A549 (cell line): ENCODE measurements around the gene BLMH. TPM values are rescaled to one million over a fixed set of nuclear protein-coding genes. Genes with fewer than 3 reads are reported as not detected.

Source experiments
- ATAC-seq, 2 experiments: fragments of 200-7000 bp in 1 of 2; fragments of >200 bp in 1 of 2; cut with Nextera tagmentation in 1 of 2; cut with Tn5 transposase in 1 of 2; 3 replicates each; pipeline versions ENCODE4 v1.8.0 to v1.9.1; 2018 to 2020; ENCODE audit warnings: mild to moderate bottlenecking in 1 of 2, moderate library complexity in 1 of 2
- CTCF ChIA-PET: fragments of 300-600 bp; sonication (Branson Sonifier 250); formaldehyde crosslinking; extraction: SDS; loops from one replicate; lab custom pipeline; 2021; ENCODE audit warnings: antibody characterized with exemption, inconsistent platforms; lab: Yijun Ruan, JAX
- POLR2A ChIA-PET: fragments of 350-600 bp; formaldehyde crosslinking; extraction: SDS; loops from one replicate; lab custom pipeline; 2021; ENCODE audit warnings: antibody characterized with exemption, inconsistent platforms; lab: Yijun Ruan, JAX
- DNase-seq, 2 experiments: peaks; one replicate each; pipeline versions ENCODE4 v3.0.0 to v3.0.0-alpha.2; 2011 to 2016; ENCODE audit warnings: low read depth in 1 of 2, low spot score in 1 of 2
- FAIRE-seq: peaks from 2 replicates; lab custom pipeline; 2011; peaks lifted over from hg19 to GRCh38; lab: Jason Lieb, UNC
- H3K27ac ChIP-seq, 2 experiments: fragments of >200 bp; sonication (Bioruptor Twin); formaldehyde crosslinking; 3 replicates each; pipeline ENCODE4 v1.5.1; 2016 to 2017
- H3K4me1 ChIP-seq: fragments of >200 bp; sonication (Bioruptor Twin); formaldehyde crosslinking; 3 replicates; pipeline ENCODE4 v1.6.1; 2016
- H3K4me2 ChIP-seq: fragments of >200 bp; sonication (Bioruptor Twin); formaldehyde crosslinking; 3 replicates; pipeline ENCODE4 v1.6.1; 2016
- H3K4me3 ChIP-seq: fragments of >200 bp; sonication (Bioruptor Twin); formaldehyde crosslinking; 3 replicates; pipeline ENCODE4 v1.5.1; 2016
- H3K9me3 ChIP-seq: fragments of >200 bp; sonication (Bioruptor Twin); formaldehyde crosslinking; 3 replicates; pipeline ENCODE4 v1.6.1; 2016
- BHLHE40 ChIP-seq: IDR thresholded peaks from 2 replicates; pipeline ENCODE4 v1.6.1; 2012; ENCODE audit warnings: low read depth, low read length, inconsistent platforms
- CBX8 ChIP-seq: fragments of 200-600 bp; sonication (generic); IDR thresholded peaks from 2 replicates; pipeline ENCODE4 v1.6.1; 2016
- EHF ChIP-seq: fragments of 250-450 bp; sonication (Bioruptor Pico); IDR thresholded peaks from 2 replicates; pipeline ENCODE4 v1.5.0; 2020; ENCODE audit warnings: mild to moderate bottlenecking
- EHMT2 ChIP-seq: fragments of 200-600 bp; sonication (generic); IDR thresholded peaks from 2 replicates; pipeline ENCODE4 v1.6.1; 2016; ENCODE audit warnings: antibody characterized with exemption, low read depth, mild to moderate bottlenecking, moderate library complexity
- FOSB ChIP-seq: fragments of 250-450 bp; sonication (Bioruptor Pico); IDR thresholded peaks from 2 replicates; pipeline ENCODE4 v1.5.0; 2020; ENCODE audit warnings: mild to moderate bottlenecking, moderate library complexity
- FOSL2 ChIP-seq, 2 experiments: fragments of 450-650 bp in 1 of 2; fragments of >200 bp in 1 of 2; sonication (Bioruptor Twin) in 1 of 2; formaldehyde crosslinking; IDR thresholded peaks; 2 replicates each; pipeline versions ENCODE4 v1.5.0 to v1.6.1; 2016 to 2020; ENCODE audit warnings: mild to moderate bottlenecking in 1 of 2, moderate library complexity in 1 of 2
- FOXS1 ChIP-seq: fragments of 250-450 bp; sonication (Bioruptor Pico); IDR thresholded peaks from 2 replicates; pipeline ENCODE4 v1.5.0; 2020; ENCODE audit warnings: mild to moderate bottlenecking, moderate library complexity
- HEYL ChIP-seq: fragments of 250-450 bp; sonication (Bioruptor Pico); IDR thresholded peaks from 2 replicates; pipeline ENCODE4 v1.8.0; 2021; ENCODE audit warnings: mild to moderate bottlenecking, moderate library complexity
- HOXA7 ChIP-seq: fragments of 250-450 bp; sonication (Bioruptor Pico); IDR thresholded peaks from 2 replicates; pipeline ENCODE4 v1.5.0; 2020; ENCODE audit warnings: mild to moderate bottlenecking, moderate library complexity
- KDM1A ChIP-seq: fragments of 200-600 bp; sonication (generic); IDR thresholded peaks from 2 replicates; pipeline ENCODE4 v1.6.1; 2016; ENCODE audit warnings: low read depth, mild to moderate bottlenecking
- PHF8 ChIP-seq: fragments of 200-600 bp; sonication (generic); IDR thresholded peaks from 2 replicates; pipeline ENCODE4 v1.6.1; 2016; ENCODE audit warnings: low read depth, mild to moderate bottlenecking, antibody characterized with exemption, moderate library complexity, borderline replicate concordance
- POLR2A ChIP-seq: IDR thresholded peaks from 2 replicates; pipeline ENCODE4 v1.6.1; 2012; ENCODE audit warnings: mild to moderate bottlenecking, low read length
- POLR2AphosphoS2 ChIP-seq: conservative IDR thresholded peaks from 2 replicates; pipeline ENCODE4 v1.6.1; 2012; ENCODE audit warnings: low read length, improper control_type of control experiment, inconsistent platforms
- RCOR1 ChIP-seq: fragments of 150-350 bp; IDR thresholded peaks from 2 replicates; pipeline ENCODE4 v1.6.1; 2014; ENCODE audit warnings: antibody characterized with exemption, low read length, low read depth
- RFX5 ChIP-seq: fragments of 450-650 bp; IDR thresholded peaks from 2 replicates; pipeline ENCODE4 v1.7.1; 2014; ENCODE audit warnings: antibody characterized with exemption, mild to moderate bottlenecking, moderate library complexity
- SREBF2 ChIP-seq: fragments of 450-650 bp; IDR thresholded peaks from 2 replicates; pipeline ENCODE4 v1.6.1; 2014; ENCODE audit warnings: mild to moderate bottlenecking, moderate library complexity
- TFCP2L1 ChIP-seq: fragments of 250-450 bp; sonication (Bioruptor Pico); IDR thresholded peaks from 2 replicates; pipeline ENCODE4 v1.5.0; 2021; ENCODE audit warnings: mild to moderate bottlenecking
- ZSCAN20 ChIP-seq: fragments of 250-450 bp; sonication (Bioruptor Pico); IDR thresholded peaks from 2 replicates; pipeline ENCODE4 v1.8.0; 2022; ENCODE audit warnings: mild to moderate bottlenecking, moderate library complexity
- WGBS: methylation state at CpG from one replicate; pipeline ENCODE4 v1.1.6; 2017; ENCODE audit errors: missing lambda C conversion rate; 5-methylcytosine and 5-hydroxymethylcytosine counted together
- polyA plus RNA-seq, 4 experiments: library from polyadenylated mRNA; depleted of rRNA in 3 of 4; stranded (reverse); fragments of >200 nt; fragmentation: RNase III in 1 of 4; extraction: RNeasy Plus Mini Kit Qiagen cat#74134 plus additional on column Dnase treatment in 1 of 4; gene quantifications; 2 replicates in 3 of 4; 3 replicates in 1 of 4; pipeline ENCODE4 v1.2.3, GENCODE V29; 2011 to 2017
- TF ChIP-seq, protein P1 (sequence below): fragments of >200 bp; sonication (Bioruptor Twin); formaldehyde crosslinking; IDR thresholded peaks from 2 replicates; pipeline ENCODE4 v1.6.1; 2016
- TF ChIP-seq, protein P2 (sequence below): IDR thresholded peaks from 2 replicates; pipeline ENCODE4 v1.6.1; 2012

BLMH gene
- polyA plus RNA-seq, 2 of the 4 experiments (the other 2 are of a cell fraction): 38.5 to 66.4 TPM

DNA sequence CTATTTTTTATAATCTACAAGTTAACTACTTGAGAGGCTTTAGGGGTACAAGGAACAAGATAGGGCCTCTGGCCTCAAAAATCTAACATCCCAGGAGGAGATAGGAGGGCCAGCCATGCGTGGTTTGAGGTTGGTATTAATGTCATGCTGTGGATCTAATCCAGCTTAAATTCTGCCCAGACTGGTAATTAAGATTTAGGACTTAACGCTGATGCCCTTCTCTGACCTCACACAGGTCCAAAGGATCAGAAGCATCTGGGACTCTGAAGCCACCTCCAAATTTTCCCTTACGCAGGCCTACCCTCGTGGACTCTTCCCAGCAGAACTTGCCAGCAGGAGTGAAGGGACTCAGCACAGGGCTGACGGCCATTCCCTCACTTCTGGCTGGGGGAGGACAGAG, 71.3 kb downstream of the BLMH start:
- no peak for TF ChIP-seq ZSCAN20
- no peak for TF ChIP-seq POLR2AphosphoS2
- no peak for TF ChIP-seq FOSB (CRISPR knock-in tag)
- WGBS: 73% methylated on average over 5 of the region's 5 CpGs
- FAIRE-seq: no peak

DNA sequence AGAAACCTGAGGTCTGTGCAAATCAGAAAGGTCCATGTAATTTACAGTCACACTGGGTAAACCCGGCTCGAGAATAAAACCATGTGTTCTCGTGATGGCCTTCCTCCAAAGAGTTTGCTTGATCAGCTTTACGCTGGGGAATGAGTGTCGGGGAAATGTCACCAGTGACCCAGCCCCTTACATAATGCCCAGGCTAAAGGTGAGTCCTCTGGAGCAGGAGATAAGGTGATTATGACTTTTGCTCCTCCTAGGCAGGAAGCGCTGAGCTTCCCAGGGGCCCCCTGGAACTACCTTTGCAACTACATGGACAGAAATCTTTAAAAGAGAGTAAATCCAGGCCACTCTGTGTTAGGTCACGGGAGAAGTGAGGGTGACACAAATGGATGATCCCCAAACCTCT, 71.9 kb downstream of the BLMH start:
- no peak overlapping the region for H3K4me2 ChIP-seq
- TF ChIP-seq, protein P1, sequence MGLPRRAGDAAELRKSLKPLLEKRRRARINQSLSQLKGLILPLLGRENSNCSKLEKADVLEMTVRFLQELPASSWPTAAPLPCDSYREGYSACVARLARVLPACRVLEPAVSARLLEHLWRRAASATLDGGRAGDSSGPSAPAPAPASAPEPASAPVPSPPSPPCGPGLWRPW: no peak
- TF ChIP-seq FOSL2 (IDR thresholded peaks at IDR 0.05) (no peak), FOSL2 (CRISPR knock-in tag; IDR thresholded peaks at IDR 0.05) (no peak), PHF8 (no peak), CBX8 (no peak), TFCP2L1 (CRISPR knock-in tag) (no peak), HOXA7 (no peak), KDM1A (no peak), EHF (CRISPR knock-in tag) (no peak), POLR2A (no peak), BHLHE40 (no peak), FOXS1 (no peak), RFX5 (no peak), ZSCAN20 (no peak), RCOR1 (no peak), EHMT2 (no peak), HEYL (CRISPR knock-in tag) (no peak)
- TF ChIP-seq, protein P2, sequence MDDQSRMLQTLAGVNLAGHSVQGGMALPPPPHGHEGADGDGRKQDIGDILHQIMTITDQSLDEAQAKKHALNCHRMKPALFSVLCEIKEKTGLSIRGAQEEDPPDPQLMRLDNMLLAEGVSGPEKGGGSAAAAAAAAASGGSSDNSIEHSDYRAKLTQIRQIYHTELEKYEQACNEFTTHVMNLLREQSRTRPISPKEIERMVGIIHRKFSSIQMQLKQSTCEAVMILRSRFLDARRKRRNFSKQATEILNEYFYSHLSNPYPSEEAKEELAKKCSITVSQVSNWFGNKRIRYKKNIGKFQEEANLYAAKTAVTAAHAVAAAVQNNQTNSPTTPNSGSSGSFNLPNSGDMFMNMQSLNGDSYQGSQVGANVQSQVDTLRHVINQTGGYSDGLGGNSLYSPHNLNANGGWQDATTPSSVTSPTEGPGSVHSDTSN: no peak
- POLR2A ChIA-PET: no interaction called here
- CTCF ChIA-PET: interaction anchor here (0.6 to 1.7 kb wide), 7 partner anchors 9 to 177 kb away, joined by 3 to 12 read pairs (median 4); no protein-coding TSS in a partner anchor
- H3K4me1 ChIP-seq: no peaks in the 10 kb centered on the region
- DNase-seq (no peak), FAIRE-seq (no peak), ATAC-seq (no peak)
- no peaks in the 10 kb centered on the region for H3K9me3 ChIP-seq
- no peak overlapping the region for H3K4me3 ChIP-seq
- H3K27ac ChIP-seq: no peak overlapping the region
- WGBS: 58% methylated on average over 7 of the region's 7 CpGs

More for the DNA sequence above, 71.3 kb downstream of the BLMH start:
- ChIA-PET POLR2A (interaction anchor here (0.6 kb wide), 1 partner anchor 10 kb away, joined by 5 read pairs; no protein-coding TSS in a partner anchor), CTCF (interaction anchor here (0.6 to 1.7 kb wide), 7 partner anchors 16 to 289 kb away, joined by 3 to 12 read pairs (median 3); no protein-coding TSS in a partner anchor)
- ATAC-seq (no peak), DNase-seq (no peak)
- H3K4me1 ChIP-seq: no peaks in the 10 kb centered on the region
- H3K9me3 ChIP-seq: no peaks in the 10 kb centered on the region
- no peak overlapping the region for H3K4me2 ChIP-seq
- H3K27ac ChIP-seq: no peak overlapping the region
- no peak overlapping the region for H3K4me3 ChIP-seq

DNA sequence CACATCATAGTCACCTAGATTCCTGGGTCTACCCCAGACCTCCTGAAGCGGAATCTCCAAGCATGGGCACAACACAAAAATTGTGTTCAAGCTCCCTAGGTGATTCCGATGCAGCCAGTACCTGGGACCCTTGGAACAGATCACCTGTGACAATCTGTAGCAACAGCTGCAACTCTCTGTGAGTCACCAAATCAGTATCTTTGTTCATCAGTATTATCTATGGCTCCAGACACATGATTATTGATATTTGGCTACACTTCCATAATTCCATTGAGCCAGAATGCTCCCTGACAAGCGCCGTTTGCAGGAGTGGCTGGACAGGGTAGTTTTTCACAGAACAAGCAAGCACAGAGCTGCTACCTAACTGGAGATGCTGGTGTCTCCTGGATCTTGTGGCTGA, 72.4 kb downstream of the BLMH start:
- Histone ChIP-seq H3K4me2 (no peak overlapping the region), H3K27ac (no peak overlapping the region), H3K9me3 (no peaks in the 10 kb centered on the region), H3K4me3 (no peak overlapping the region), H3K4me1 (no peaks in the 10 kb centered on the region)
- CTCF ChIA-PET: interaction anchor here (0.6 to 1.7 kb wide), 8 partner anchors 9 to 177 kb away, joined by 3 to 12 read pairs (median 4); no protein-coding TSS in a partner anchor
- 90% methylated on average over 4 of the region's 4 CpGs for WGBS
- TF ChIP-seq, protein P2: no peak
- TF ChIP-seq SREBF2: no peak
- POLR2A ChIA-PET: no interaction called here
- no peak for DNase-seq
- FAIRE-seq: no peak
- ATAC-seq: no peak
